CD4-positive, alpha-beta T cell (primary cell): ENCODE data around the gene ALMS1. TPM values are rescaled to one million over a fixed set of nuclear protein-coding genes. Genes with fewer than 3 reads are reported as not detected.

Experiments
- ATAC-seq: fragments of 200-7000 bp; cut with Tn5 transposase; one replicate; pipeline ENCODE4 v1.10.0; 2022; ENCODE audit warnings: mild to moderate bottlenecking; ENCODE audit not compliant: poor library complexity
- CTCF ChIA-PET: fragments of 350-600 bp; sonication (Branson Sonifier 250); formaldehyde crosslinking; loops from one replicate; lab custom pipeline; 2021; ENCODE audit warnings: antibody characterized with exemption, inconsistent platforms; lab: Charles Lee
- POLR2A ChIA-PET: fragments of 350-600 bp; sonication (Branson Sonifier 250); formaldehyde crosslinking; loops from one replicate; lab custom pipeline; 2021; ENCODE audit warnings: antibody characterized with exemption, inconsistent platforms; lab: Charles Lee
- DNase-seq, 14 experiments: peaks; one replicate each; pipeline ENCODE4 v3.0.0-alpha.2; 2013 to 2020; ENCODE audit warnings: mixed read lengths in 2 of 14
- H3K27ac ChIP-seq, 2 donors: one replicate each; pipeline versions ENCODE4 v1.5.1 to v1.7.0; 2013; ENCODE audit warnings: low read length in 2 of 2, low read depth in 1 of 2, mild to moderate bottlenecking in 1 of 2
- H3K27me3 ChIP-seq, 2 experiments: 1 replicate in 1 of 2; 2 replicates in 1 of 2; pipeline versions ENCODE4 v1.6.1 to v1.7.0; 2013; ENCODE audit warnings: low read length in 2 of 2, control low read depth in 1 of 2, mild to moderate bottlenecking in 1 of 2, moderate library complexity in 1 of 2; ENCODE audit not compliant: insufficient read depth in 2 of 2, control insufficient read depth in 1 of 2
- H3K36me3 ChIP-seq: one replicate; pipeline ENCODE4 v1.6.1; 2013; ENCODE audit warnings: low read length, control low read depth; ENCODE audit not compliant: insufficient read depth
- H3K4me1 ChIP-seq: one replicate; pipeline ENCODE4 v1.6.1; 2013; ENCODE audit warnings: low read length, control low read depth; ENCODE audit not compliant: insufficient read depth
- H3K4me3 ChIP-seq: one replicate; pipeline ENCODE4 v1.5.1; 2013; ENCODE audit warnings: mild to moderate bottlenecking, low read length, moderate library complexity
- H3K9me3 ChIP-seq, 2 experiments: 1 replicate in 1 of 2; 2 replicates in 1 of 2; pipeline versions ENCODE4 v1.6.1 to v1.7.0; 2013; ENCODE audit warnings: low read length in 2 of 2, mild to moderate bottlenecking in 2 of 2, control low read depth in 1 of 2, moderate library complexity in 1 of 2; ENCODE audit not compliant: control insufficient read depth in 1 of 2, insufficient read depth in 1 of 2
- H3K27ac Mint-ChIP-seq: one replicate; pipeline ENCODE4 v1.8.0; 2020; ENCODE audit warnings: mixed read lengths
- H3K27me3 Mint-ChIP-seq: one replicate; pipeline ENCODE4 v1.8.0; 2021; ENCODE audit warnings: mixed read lengths
- H3K36me3 Mint-ChIP-seq: one replicate; pipeline ENCODE4 v1.8.0; 2021; ENCODE audit warnings: low read depth, mixed read lengths
- H3K4me1 Mint-ChIP-seq: one replicate; pipeline ENCODE4 v1.8.0; 2021; ENCODE audit warnings: low read depth, mixed read lengths
- H3K4me3 Mint-ChIP-seq: one replicate; pipeline ENCODE4 v1.8.0; 2020; ENCODE audit warnings: mild to moderate bottlenecking, mixed read lengths
- H3K9me3 Mint-ChIP-seq: one replicate; pipeline ENCODE4 v1.8.0; 2020; ENCODE audit warnings: mixed read lengths
- intact Hi-C, 2 experiments: fragments of 100-400 bp; cut with DNase I in 1 of 2; cut with micrococcal nuclease in 1 of 2; formaldehyde crosslinking; loops; one replicate each; pipeline versions ENCODE4 v1.15.1 to v1.9.0; 2023 to 2025; cut with DNase I, micrococcal nuclease
- total RNA-seq, 174 experiments: library from RNA in 2 of 174; stranded (reverse) in 2 of 174; gene quantifications; one replicate each; pipeline ENCODE4 v1.2.3 and lab custom pipeline; 2021 to 2026
- TF ChIP-seq, protein P1 (sequence below): fragments of 200-600 bp; IDR thresholded peaks from one replicate; pipeline ENCODE4 v1.8.0; 2022; ENCODE audit warnings: antibody characterized with exemption, mild to moderate bottlenecking

The ALMS1 gene
- total RNA-seq, 2 experiments from 2014 or later: 20.2 to 20.6 TPM

DNA sequence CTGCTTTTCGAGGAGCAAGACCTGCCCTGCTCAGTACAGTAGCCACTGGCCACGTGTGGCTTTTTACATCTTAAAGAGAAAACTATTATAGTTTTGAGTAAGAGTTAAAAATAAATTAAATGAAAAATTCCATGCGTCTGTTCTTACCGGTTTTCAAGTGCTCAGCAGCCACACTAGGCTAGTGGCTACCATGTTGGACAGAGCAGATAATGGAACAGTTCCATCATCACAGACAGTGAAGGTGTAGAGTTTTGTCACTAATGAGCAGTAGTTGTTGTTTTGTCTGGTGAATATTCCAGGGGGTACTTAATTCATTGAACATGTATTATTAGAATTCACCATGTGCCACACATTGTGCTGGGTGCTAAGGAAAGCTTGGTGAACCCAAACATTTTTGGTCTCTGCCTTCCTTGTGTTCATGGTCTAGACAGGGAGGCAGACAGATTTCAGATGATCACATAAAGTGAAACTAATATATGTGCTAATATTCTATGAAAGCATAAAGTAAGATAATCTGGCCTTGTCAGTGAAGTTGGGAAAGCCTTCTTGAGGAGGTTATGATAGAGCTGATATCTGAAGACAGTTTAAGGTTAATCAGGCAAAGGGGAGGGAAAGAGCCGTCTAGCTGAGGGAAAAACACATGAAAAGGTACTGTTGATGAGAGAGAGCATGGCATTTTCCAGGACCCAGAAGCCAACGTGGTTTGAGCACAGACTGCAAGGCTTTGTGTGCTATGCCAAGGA lies 1.4 kb downstream of the ALMS1 start:
- DNase-seq (peak in 1 of 14 experiments; percentile 3), ATAC-seq (no peak)
- Mint-ChIP-seq H3K4me3 (peak overlapping the region; percentile 92), H3K4me1 (peaks cover 50% of the 10 kb centered on the region), H3K27ac (peak overlapping the region; percentile 97), H3K9me3 (no peaks in the 10 kb centered on the region), H3K27me3 (no peaks in the 10 kb centered on the region), H3K36me3 (no peaks in the 10 kb centered on the region)
- no peaks in the 10 kb centered on the region for H3K36me3 ChIP-seq
- peak overlapping the region; percentile 78 for H3K4me3 ChIP-seq
- peak overlapping the region in 1 of 2 donors; percentile 75 for H3K27ac ChIP-seq
- H3K9me3 ChIP-seq: no peaks in the 10 kb centered on the region
- intact Hi-C loops: loop anchor here (5.0 to 10.0 kb wide), 10 partner anchors 95 to 1570 kb away; partner anchors contain the start of genes SFXN5 (in 2 of the 2), C2orf78 (in 1 of the 2), CCT7 (in 1 of the 2) and DUSP11 (in 1 of the 2)
- CTCF ChIA-PET: no interaction called here
- POLR2A ChIA-PET: interaction anchor here (1.0 to 2.2 kb wide), 3 partner anchors 153 to 210 kb away, joined by 3 to 37 read pairs (median 4); partner anchors contain the start of genes CCT7 and PRADC1
- TF ChIP-seq, protein P1, sequence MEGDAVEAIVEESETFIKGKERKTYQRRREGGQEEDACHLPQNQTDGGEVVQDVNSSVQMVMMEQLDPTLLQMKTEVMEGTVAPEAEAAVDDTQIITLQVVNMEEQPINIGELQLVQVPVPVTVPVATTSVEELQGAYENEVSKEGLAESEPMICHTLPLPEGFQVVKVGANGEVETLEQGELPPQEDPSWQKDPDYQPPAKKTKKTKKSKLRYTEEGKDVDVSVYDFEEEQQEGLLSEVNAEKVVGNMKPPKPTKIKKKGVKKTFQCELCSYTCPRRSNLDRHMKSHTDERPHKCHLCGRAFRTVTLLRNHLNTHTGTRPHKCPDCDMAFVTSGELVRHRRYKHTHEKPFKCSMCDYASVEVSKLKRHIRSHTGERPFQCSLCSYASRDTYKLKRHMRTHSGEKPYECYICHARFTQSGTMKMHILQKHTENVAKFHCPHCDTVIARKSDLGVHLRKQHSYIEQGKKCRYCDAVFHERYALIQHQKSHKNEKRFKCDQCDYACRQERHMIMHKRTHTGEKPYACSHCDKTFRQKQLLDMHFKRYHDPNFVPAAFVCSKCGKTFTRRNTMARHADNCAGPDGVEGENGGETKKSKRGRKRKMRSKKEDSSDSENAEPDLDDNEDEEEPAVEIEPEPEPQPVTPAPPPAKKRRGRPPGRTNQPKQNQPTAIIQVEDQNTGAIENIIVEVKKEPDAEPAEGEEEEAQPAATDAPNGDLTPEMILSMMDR: no peak
- H3K27me3 ChIP-seq: no peaks in the 10 kb centered on the region
- H3K4me1 ChIP-seq: peaks cover 20% of the 10 kb centered on the region

- ATAC-seq (no peak), DNase-seq (no peak)
- TF ChIP-seq, protein P1: no peak
- peaks cover 7% of the 10 kb centered on the region for H3K36me3 ChIP-seq
- peaks cover 20 to 25% of the 10 kb centered on the region in 2 experiments for H3K9me3 ChIP-seq
- Mint-ChIP-seq H3K4me1 (peaks cover 22% of the 10 kb centered on the region), H3K4me3 (no peak overlapping the region), H3K27me3 (no peaks in the 10 kb centered on the region), H3K36me3 (peaks cover 87% of the 10 kb centered on the region), H3K9me3 (peaks cover 17% of the 10 kb centered on the region), H3K27ac (no peak overlapping the region)
- intact Hi-C loops: no loop called here
- ChIA-PET POLR2A (no interaction called here), CTCF (no interaction called here)
- H3K4me1 ChIP-seq: no peaks in the 10 kb centered on the region
- H3K4me3 ChIP-seq: no peak overlapping the region
- H3K27me3 ChIP-seq: no peaks in the 10 kb centered on the region
- H3K27ac ChIP-seq: no peak overlapping the region
Observed at GRCh38 chr2:73402386-73403103, 16.9 kb downstream of the ALMS1 start.

GRCh38 chr2:73403237-73403636 lies 17.6 kb downstream of the ALMS1 start:
- Mint-ChIP-seq H3K36me3 (peaks cover 87% of the 10 kb centered on the region), H3K27me3 (no peaks in the 10 kb centered on the region), H3K4me1 (peaks cover 18% of the 10 kb centered on the region), H3K9me3 (peaks cover 17% of the 10 kb centered on the region), H3K27ac (no peak overlapping the region), H3K4me3 (no peak overlapping the region)
- ChIA-PET POLR2A (no interaction called here), CTCF (no interaction called here)
- intact Hi-C loops: no loop called here
- Histone ChIP-seq H3K4me1 (no peaks in the 10 kb centered on the region), H3K27ac (no peak overlapping the region), H3K4me3 (no peak overlapping the region), H3K27me3 (no peaks in the 10 kb centered on the region), H3K9me3 (peaks cover 20 to 25% of the 10 kb centered on the region in 2 experiments), H3K36me3 (peaks cover 7% of the 10 kb centered on the region)
- ATAC-seq (no peak), DNase-seq (no peak)
- TF ChIP-seq, protein P1: no peak
